HepG2 (cell line): Measurements from ENCODE around the gene TACC3. TPM values are rescaled to one million over a fixed set of nuclear protein-coding genes. Genes with fewer than 3 reads are reported as not detected.

Experiments used
- ATAC-seq: fragments of 200-7000 bp; cut with Tn5 transposase; 3 replicates; pipeline ENCODE4 v1.9.1; 2020; ENCODE audit warnings: mild to moderate bottlenecking, moderate library complexity
- BruUV-seq: library from RNA; stranded (reverse); fragments of 400-500 nt; replicated peaks from 2 replicates; lab custom pipeline; 2021; lab: Mats Ljungman, UMichigan
- CTCF ChIA-PET: fragments of 300-600 bp; formaldehyde crosslinking; extraction: SDS; loops from one replicate; lab custom pipeline; 2021; ENCODE audit warnings: low total read pairs, inconsistent platforms, low intra/inter-chr PET ratio; lab: Yijun Ruan, JAX
- POLR2A ChIA-PET: fragments of 350-600 bp; sonication (Branson Sonifier 250); formaldehyde crosslinking; loops from one replicate; lab custom pipeline; 2020; ENCODE audit warnings: antibody characterized with exemption, inconsistent platforms; lab: Yijun Ruan, JAX
- DNase-seq: peaks from one replicate; pipeline ENCODE4 v3.0.0-alpha.2; 2015; ENCODE audit warnings: low spot score
- FAIRE-seq: peaks from 3 replicates; lab custom pipeline; 2011; peaks lifted over from hg19 to GRCh38; lab: Jason Lieb, UNC
- H2AFZ ChIP-seq: one replicate; pipeline ENCODE4 v1.6.1; 2011; ENCODE audit warnings: low read length, inconsistent platforms
- H3K27ac ChIP-seq: fragments of 300-600 bp; 3 replicates; pipeline ENCODE4 v1.8.0; 2011; ENCODE audit warnings: mixed run types, mild to moderate bottlenecking, mixed read lengths, low read length, inconsistent platforms; ENCODE audit not compliant: insufficient read depth; ENCODE audit errors: extremely low read length
- H3K27me3 ChIP-seq, 2 experiments: fragments of 200-600 bp in 1 of 2; 2 replicates in 1 of 2; 3 replicates in 1 of 2; pipeline versions ENCODE4 v1.6.0 to v1.8.0; 2011; ENCODE audit warnings: low read length in 2 of 2, mild to moderate bottlenecking in 2 of 2, moderate library complexity in 2 of 2, inconsistent platforms in 1 of 2; ENCODE audit not compliant: insufficient read depth in 2 of 2, control insufficient read depth in 1 of 2
- H3K36me3 ChIP-seq, 2 experiments: fragments of 200-600 bp in 1 of 2; replicated peaks in 1 of 2; 2 replicates in 1 of 2; 3 replicates in 1 of 2; pipeline versions ENCODE4 v1.5.1 to v1.8.0; 2011; ENCODE audit warnings: low read length in 2 of 2, inconsistent platforms in 1 of 2; ENCODE audit not compliant: insufficient read depth in 2 of 2, control insufficient read depth in 1 of 2
- H3K4me1 ChIP-seq: 2 replicates; pipeline ENCODE4 v1.5.1; 2012; ENCODE audit warnings: low read length, inconsistent platforms; ENCODE audit not compliant: insufficient read depth
- H3K4me2 ChIP-seq: 2 replicates; pipeline ENCODE4 v1.6.0; 2011; ENCODE audit warnings: low read depth, low read length, inconsistent platforms
- H3K4me3 ChIP-seq, 3 experiments: fragments of 200-600 bp in 1 of 3; sonication (generic), shearing (Covaris generic) in 1 of 3; replicated peaks in 1 of 3; 2 replicates each; pipeline ENCODE4 v1.5.1; 2011 to 2016; ENCODE audit warnings: low read length in 3 of 3, inconsistent platforms in 2 of 3, low read depth in 2 of 3, mild to moderate bottlenecking in 2 of 3, control low read depth in 1 of 3, mixed read lengths in 1 of 3; ENCODE audit not compliant: insufficient read depth in 1 of 3
- H3K79me2 ChIP-seq: one replicate; pipeline ENCODE4 v1.6.1; 2011; ENCODE audit warnings: low read length, inconsistent platforms; ENCODE audit not compliant: insufficient read depth
- H3K9ac ChIP-seq: 2 replicates; pipeline ENCODE4 v1.6.0; 2011; ENCODE audit warnings: mild to moderate bottlenecking, low read depth, low read length, inconsistent platforms; ENCODE audit not compliant: insufficient read depth
- H3K9me3 ChIP-seq: 2 replicates; pipeline ENCODE4 v1.5.1; 2012; ENCODE audit warnings: mild to moderate bottlenecking, low read length
- H4K20me1 ChIP-seq: 2 replicates; pipeline ENCODE4 v1.6.0; 2011; ENCODE audit warnings: inconsistent platforms, mild to moderate bottlenecking, low read length, moderate library complexity; ENCODE audit not compliant: insufficient read depth
- ARID2 ChIP-seq: sonication (generic); formaldehyde crosslinking; IDR thresholded peaks from 2 replicates; pipeline ENCODE4 v1.8.1; 2022; ENCODE audit warnings: mild to moderate bottlenecking, missing genetic modification reagents, borderline replicate concordance
- BRCA1 ChIP-seq: sonication (generic); formaldehyde crosslinking; IDR thresholded peaks from 2 replicates; pipeline ENCODE4 v1.4.0; 2020; ENCODE audit warnings: missing genetic modification reagents
- KLF6 ChIP-seq: IDR thresholded peaks from 2 replicates; pipeline ENCODE4 v1.8.0; 2016; ENCODE audit warnings: missing biosample characterization, missing genetic modification reagents
- TAF15 ChIP-seq: fragments of 200-400 bp; formaldehyde crosslinking; IDR thresholded peaks from one replicate; pipeline ENCODE4 v1.6.1; 2018; ENCODE audit warnings: mild to moderate bottlenecking, low read depth, low read length; ENCODE audit not compliant: poor library complexity, severe bottlenecking
- XBP1 ChIP-seq: sonication (generic); formaldehyde crosslinking; IDR thresholded peaks from 2 replicates; pipeline ENCODE4 v1.5.0; 2020; ENCODE audit warnings: missing genetic modification reagents
- ZBTB34 ChIP-seq: sonication (generic); formaldehyde crosslinking; IDR thresholded peaks from 2 replicates; pipeline ENCODE4 v1.8.0; 2022; ENCODE audit warnings: mild to moderate bottlenecking, missing genetic modification reagents
- ZC3H13 ChIP-seq: sonication (generic); formaldehyde crosslinking; IDR thresholded peaks from 2 replicates; pipeline ENCODE4 v1.8.1; 2023; ENCODE audit warnings: mild to moderate bottlenecking, missing genetic modification reagents, moderate library complexity
- ZFP1 ChIP-seq: IDR thresholded peaks from 2 replicates; pipeline ENCODE4 v1.6.1; 2016
- ZFP90 ChIP-seq: sonication (generic); formaldehyde crosslinking; IDR thresholded peaks from 2 replicates; pipeline ENCODE4 v1.8.0; 2022; ENCODE audit warnings: missing genetic modification reagents, mild to moderate bottlenecking, inconsistent platforms, borderline replicate concordance
- ZNF256 ChIP-seq: sonication (generic); formaldehyde crosslinking; conservative IDR thresholded peaks from 2 replicates; pipeline ENCODE4 v1.4.0; 2020; ENCODE audit warnings: missing genetic modification reagents
- ZNF264 ChIP-seq: sonication (generic); formaldehyde crosslinking; IDR thresholded peaks from 2 replicates; pipeline ENCODE4 v1.4.0; 2020; ENCODE audit warnings: missing genetic modification reagents
- ZNF746 ChIP-seq: sonication (generic); formaldehyde crosslinking; IDR thresholded peaks from 2 replicates; pipeline ENCODE4 v1.8.0; 2022; ENCODE audit warnings: mild to moderate bottlenecking, missing genetic modification reagents
- ZNF761 ChIP-seq: sonication (generic); formaldehyde crosslinking; conservative IDR thresholded peaks from 2 replicates; pipeline ENCODE4 v1.4.0; 2020; ENCODE audit warnings: mild to moderate bottlenecking, missing genetic modification reagents
- ZNF891 ChIP-seq: sonication (generic); formaldehyde crosslinking; IDR thresholded peaks from 2 replicates; pipeline ENCODE4 v1.5.0; 2020; ENCODE audit warnings: mild to moderate bottlenecking, missing genetic modification reagents
- ZSCAN12 ChIP-seq: sonication (generic); formaldehyde crosslinking; IDR thresholded peaks from 2 replicates; pipeline ENCODE4 v1.9.0; 2021; ENCODE audit warnings: mild to moderate bottlenecking, missing genetic modification reagents
- WGBS: methylation state at CpG from one replicate; pipeline ENCODE4 v1.1.6; 2017; ENCODE audit warnings: low lambda C conversion rate; 5-methylcytosine and 5-hydroxymethylcytosine counted together
- in situ Hi-C: cut with HindIII; loops from 2 replicates; pipeline ENCODE4 v1.10.0; 2017; ENCODE audit warnings: low pct_unique_long_range_greater_than_20kb; ENCODE audit not compliant: extremely low pct_ligation_motif_present
- intact Hi-C: fragments of 100-400 bp; cut with micrococcal nuclease; formaldehyde crosslinking; loops from one replicate; pipeline ENCODE4 v1.10.0; 2022; ENCODE audit not compliant: unreplicated experiment
- polyA plus RNA-seq, 8 experiments: library from polyadenylated mRNA; depleted of rRNA in 3 of 8; stranded (reverse) in 7 of 8; unstranded in 1 of 8; fragments of >200 nt; fragmentation: Illumina TruSeq in 4 of 8; extraction: Trizol in 4 of 8; gene quantifications; 2 replicates each; pipeline versions ENCODE4 v1.2.1 to v1.2.3, GENCODE V29; 2011 to 2016; ENCODE audit warnings: low read depth in 4 of 8, missing spikeins in 1 of 8, mixed read lengths in 1 of 8; ENCODE audit not compliant: insufficient read depth in 1 of 8
- total RNA-seq, 5 experiments: library from RNA; depleted of rRNA; stranded (reverse); fragments of >200 nt; fragmentation: Illumina TruSeq; extraction: Trizol; gene quantifications; 2 replicates each; pipeline ENCODE4 v1.2.3, GENCODE V29; 2016; ENCODE audit warnings: low read depth in 1 of 5
- TF ChIP-seq, protein P1 (sequence below): sonication (generic); formaldehyde crosslinking; IDR thresholded peaks from 2 replicates; pipeline ENCODE4 v1.8.0; 2022; ENCODE audit warnings: missing genetic modification reagents, mild to moderate bottlenecking, moderate library complexity, borderline replicate concordance

TACC3 gene
- total and polyA plus RNA-seq, 2 of the 13 experiments (the other 11 are each of a cell fraction or from before 2014, with no cell fraction given), result 20.3 to 21.2 TPM

DNA sequence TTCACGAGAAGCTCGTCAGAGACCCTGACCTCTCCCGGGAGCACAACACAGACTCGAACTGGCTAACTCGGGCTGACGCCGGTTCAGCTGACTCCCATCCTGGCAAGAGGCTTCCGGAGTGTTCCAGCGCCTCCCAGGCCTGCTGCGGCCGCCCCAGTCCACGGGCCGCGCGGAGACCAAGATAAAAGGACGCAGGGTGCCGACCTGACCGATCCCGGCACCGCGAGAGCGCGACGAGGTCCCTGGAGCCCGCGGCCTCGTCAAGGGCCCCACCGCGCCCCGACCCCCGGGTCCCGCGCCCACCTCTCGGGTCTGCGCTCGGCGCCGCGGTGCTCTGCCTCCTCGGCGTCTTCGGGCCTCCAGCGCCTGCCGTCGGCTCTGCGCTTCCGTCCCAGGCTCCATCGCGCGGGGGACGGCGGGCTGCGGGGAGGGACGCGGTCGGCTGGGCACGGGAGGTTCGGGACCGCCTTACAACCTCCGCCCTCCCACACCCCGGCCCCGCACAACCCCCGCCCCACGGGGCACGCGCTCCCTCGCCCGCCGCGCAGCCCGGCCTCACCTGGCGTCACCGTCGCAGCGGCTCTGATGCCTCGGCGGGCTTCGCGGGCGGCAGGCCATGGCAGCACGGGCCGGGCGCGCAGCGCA lies 9.6 kb upstream of the TACC3 start (continued):
- TF ChIP-seq, protein P1, sequence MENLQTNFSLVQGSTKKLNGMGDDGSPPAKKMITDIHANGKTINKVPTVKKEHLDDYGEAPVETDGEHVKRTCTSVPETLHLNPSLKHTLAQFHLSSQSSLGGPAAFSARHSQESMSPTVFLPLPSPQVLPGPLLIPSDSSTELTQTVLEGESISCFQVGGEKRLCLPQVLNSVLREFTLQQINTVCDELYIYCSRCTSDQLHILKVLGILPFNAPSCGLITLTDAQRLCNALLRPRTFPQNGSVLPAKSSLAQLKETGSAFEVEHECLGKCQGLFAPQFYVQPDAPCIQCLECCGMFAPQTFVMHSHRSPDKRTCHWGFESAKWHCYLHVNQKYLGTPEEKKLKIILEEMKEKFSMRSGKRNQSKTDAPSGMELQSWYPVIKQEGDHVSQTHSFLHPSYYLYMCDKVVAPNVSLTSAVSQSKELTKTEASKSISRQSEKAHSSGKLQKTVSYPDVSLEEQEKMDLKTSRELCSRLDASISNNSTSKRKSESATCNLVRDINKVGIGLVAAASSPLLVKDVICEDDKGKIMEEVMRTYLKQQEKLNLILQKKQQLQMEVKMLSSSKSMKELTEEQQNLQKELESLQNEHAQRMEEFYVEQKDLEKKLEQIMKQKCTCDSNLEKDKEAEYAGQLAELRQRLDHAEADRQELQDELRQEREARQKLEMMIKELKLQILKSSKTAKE, result no peak; the same call in 1 of the 2 replicates
- no peak for TF ChIP-seq TAF15

GRCh38 chr4:1712216-1713002 lies 8.9 kb upstream of the TACC3 start, which contains the start of gene SLBP:
SLBP (minus strand) TSS chr4:1712319; CDS start chr4:1712188, 131 bp downstream.
- Histone ChIP-seq H3K9me3 (no peaks in the 10 kb centered on the region), H3K4me2 (peak within 1 kb of the TSS; percentile 99), H3K27ac (peak within 1 kb of the TSS; percentile 99), H3K4me3 (peak within 1 kb of the TSS; percentile 87 to 95 (median 91)), H3K79me2 (peaks cover 57% of the 10 kb centered on the region), H3K9ac (peak within 1 kb of the TSS; percentile 98), H2AFZ (no peak within 1 kb of the TSS), H3K4me1 (peaks cover 59% of the 10 kb centered on the region), H3K27me3 (no peaks in the 10 kb centered on the region), H4K20me1 (peaks cover 6% of the 10 kb centered on the region; the same call in 1 of the 2 replicates), H3K36me3 (no peaks in the 10 kb centered on the region; a peak in 1 of 5 replicates)
- WGBS, result 0% methylated on average over 2 of the region's 98 CpGs
- POLR2A ChIA-PET, result interaction anchor here (0.8 to 1.7 kb wide), 5 partner anchors 9 to 151 kb away, joined by 4 to 31 read pairs (median 4); partner anchors contain the start of genes TACC3 and TMEM129
- FAIRE-seq, result peak; percentile 71
- BruUV-seq, result no TSS peak
- intact Hi-C loops, result no loop called here
- peak; percentile 88 for ATAC-seq
- in situ Hi-C loops, result no loop called here
- DNase-seq, result peak; percentile 91
- CTCF ChIA-PET, result no interaction called here
- TF ChIP-seq ZFP1 (CRISPR knock-in tag) (peak; percentile 79; the same call in 1 of the 2 replicates), KLF6 (CRISPR knock-in tag) (peak; percentile 94), ZFP90 (peak; percentile 94), XBP1 (CRISPR knock-in tag) (peak; percentile 84; the same call in 1 of the 2 replicates), ZNF264 (CRISPR knock-in tag) (peak; percentile 77; the same call in 1 of the 2 replicates), ZNF746 (CRISPR knock-in tag) (peak; percentile 88), ZNF891 (CRISPR knock-in tag) (peak; percentile 97), BRCA1 (CRISPR knock-in tag) (peak; percentile 93; the same call in 1 of the 2 replicates), TAF15 (no peak), ZNF761 (CRISPR knock-in tag) (peak; percentile 95), ZSCAN12 (peak; percentile 98), ZBTB34 (CRISPR knock-in tag) (peak; percentile 92; the same call in 1 of the 2 replicates), ZC3H13 (CRISPR knock-in tag) (peak; percentile 91), ARID2 (CRISPR knock-in tag) (peak; percentile 98), ZNF256 (peak; percentile 99)
